K562 (cell line): Measurements from ENCODE around the gene PHF21B. TPM values are rescaled to one million over a fixed set of nuclear protein-coding genes. Genes with fewer than 3 reads are reported as not detected.
"Not testable (repeated sequence)": the region's sequence is repeated elsewhere in the genome, so short reads cannot be mapped to it uniquely, and the experiment has no call there.

Experiments used
- ATAC-seq: fragments of 200-7000 bp; cut with Tn5 transposase; 3 replicates; pipeline ENCODE4 v1.9.1; 2020; ENCODE audit warnings: moderate library complexity
- BruUV-seq: library from RNA; stranded (reverse); fragments of 400-500 nt; replicated peaks from 2 replicates; lab custom pipeline; 2021; lab: Mats Ljungman, UMichigan
- CTCF ChIA-PET: fragments of 300-600 bp; formaldehyde crosslinking; extraction: SDS; loops from one replicate; lab custom pipeline; 2021; ENCODE audit warnings: low intra/inter-chr PET ratio; lab: Yijun Ruan, JAX
- POLR2A ChIA-PET: fragments of 300-600, 350-650 bp; sonication (Branson Sonifier 250); formaldehyde crosslinking; extraction: SDS; loops from one replicate; lab custom pipeline; 2021; ENCODE audit warnings: antibody characterized with exemption, inconsistent platforms; lab: Yijun Ruan, JAX
- DNase-seq, 4 experiments: peaks; one replicate each; pipeline versions ENCODE4 v3.0.0 to v3.0.0-alpha.2; 2011 to 2018; ENCODE audit warnings: low spot score in 3 of 4, mixed read lengths in 3 of 4; ENCODE audit errors: extremely low read depth in 1 of 4
- FAIRE-seq: peaks from 2 replicates; lab custom pipeline; 2011; peaks lifted over from hg19 to GRCh38; lab: Jason Lieb, UNC
- H2AFZ ChIP-seq: 2 replicates; pipeline ENCODE4 v1.6.0; 2011; ENCODE audit warnings: low read depth, low read length, control low read depth, inconsistent platforms
- H3K27ac ChIP-seq: fragments of 200-600 bp; 3 replicates; pipeline ENCODE4 v1.8.0; 2011; ENCODE audit warnings: low read depth, mild to moderate bottlenecking, control low read depth, inconsistent platforms, low read length, moderate library complexity, mixed read lengths; ENCODE audit errors: extremely low read depth
- H3K27me3 ChIP-seq, 2 experiments: fragments of 300-600 bp in 1 of 2; 2 replicates in 1 of 2; 3 replicates in 1 of 2; pipeline versions ENCODE4 v1.6.0 to v1.8.0; 2011; ENCODE audit warnings: inconsistent platforms in 2 of 2, low read length in 2 of 2, mild to moderate bottlenecking in 1 of 2, mixed read lengths in 1 of 2, moderate library complexity in 1 of 2; ENCODE audit not compliant: control insufficient read depth in 2 of 2, insufficient read depth in 2 of 2
- H3K36me3 ChIP-seq: fragments of 300-600 bp; 3 replicates; pipeline ENCODE4 v1.8.0; 2011; ENCODE audit warnings: mild to moderate bottlenecking, low read length, inconsistent platforms; ENCODE audit not compliant: control insufficient read depth, insufficient read depth
- H3K4me1 ChIP-seq, 2 experiments: fragments of 200-600 bp in 1 of 2; replicated peaks in 1 of 2; 2 replicates in 1 of 2; 3 replicates in 1 of 2; pipeline versions ENCODE4 v1.5.1 to v1.8.0; 2011; ENCODE audit warnings: inconsistent platforms in 2 of 2, low read length in 2 of 2, mild to moderate bottlenecking in 1 of 2, mixed read lengths in 1 of 2, moderate library complexity in 1 of 2; ENCODE audit not compliant: control insufficient read depth in 2 of 2, insufficient read depth in 2 of 2
- H3K4me2 ChIP-seq: 2 replicates; pipeline ENCODE4 v1.6.1; 2011; ENCODE audit warnings: low read length, control low read depth, inconsistent platforms, mixed read lengths; ENCODE audit not compliant: insufficient read depth
- H3K4me3 ChIP-seq: fragments of 200-600 bp; sonication (generic), shearing (Covaris generic); 2 replicates; pipeline ENCODE4 v1.5.1; 2016; ENCODE audit warnings: control low read depth, inconsistent platforms
- H3K79me2 ChIP-seq: fragments of 200-600 bp; 3 replicates; pipeline ENCODE4 v1.8.0; 2011; ENCODE audit warnings: low read length, inconsistent platforms; ENCODE audit not compliant: control insufficient read depth, insufficient read depth
- H3K9ac ChIP-seq, 2 experiments: 2 replicates each; pipeline versions ENCODE4 v1.6.0 to v1.6.1; 2011; ENCODE audit warnings: low read depth in 2 of 2, low read length in 2 of 2, control low read depth in 1 of 2, inconsistent platforms in 1 of 2, mild to moderate bottlenecking in 1 of 2, mixed read lengths in 1 of 2; ENCODE audit not compliant: insufficient read depth in 1 of 2
- H3K9me1 ChIP-seq: one replicate; pipeline ENCODE4 v1.6.0; 2011; ENCODE audit warnings: inconsistent platforms, mild to moderate bottlenecking, low read length, moderate library complexity; ENCODE audit not compliant: control insufficient read depth, insufficient read depth
- H3K9me3 ChIP-seq: replicated peaks from 2 replicates; pipeline ENCODE4 v1.5.1; 2011; ENCODE audit warnings: low read depth, low read length, inconsistent platforms; ENCODE audit not compliant: control insufficient read depth, insufficient read depth
- H4K20me1 ChIP-seq: replicated peaks from 2 replicates; pipeline ENCODE4 v1.6.1; 2011; ENCODE audit warnings: low read length, inconsistent platforms, mixed read lengths; ENCODE audit not compliant: control insufficient read depth, insufficient read depth
- HDGF ChIP-seq: fragments of 450-650 bp; IDR thresholded peaks from 2 replicates; pipeline ENCODE4 v1.6.1; 2016
- HNRNPH1 ChIP-seq: fragments of 200-400 bp; formaldehyde crosslinking; optimal IDR thresholded peaks from 2 replicates; pipeline ENCODE3; 2017; ENCODE audit warnings: low read depth, mild to moderate bottlenecking, low read length, moderate library complexity
- HNRNPLL ChIP-seq: fragments of 200-400 bp; formaldehyde crosslinking; IDR thresholded peaks from 2 replicates; pipeline ENCODE4 v1.6.1; 2017; ENCODE audit warnings: low read length, low read depth, mild to moderate bottlenecking; ENCODE audit not compliant: poor library complexity, severe bottlenecking
- MBD2 ChIP-seq: sonication (generic); IDR thresholded peaks from 2 replicates; pipeline ENCODE4 v1.6.1; 2016; ENCODE audit warnings: low read depth, borderline replicate concordance
- MCM2 ChIP-seq: fragments of 450-650 bp; IDR thresholded peaks from 2 replicates; pipeline ENCODE4 v1.6.1; 2017; ENCODE audit warnings: low read depth, mild to moderate bottlenecking
- MIER1 ChIP-seq: fragments of 450-650 bp; IDR thresholded peaks from 2 replicates; pipeline ENCODE4 v1.6.1; 2016; ENCODE audit warnings: antibody characterized with exemption, mild to moderate bottlenecking, low read depth
- OTX1 ChIP-seq: fragments of 450-650 bp; formaldehyde crosslinking; IDR thresholded peaks from 2 replicates; pipeline ENCODE4 v1.4.0; 2022; ENCODE audit warnings: mild to moderate bottlenecking
- RFX7 ChIP-seq: fragments of 250-450 bp; sonication (Bioruptor Pico); IDR thresholded peaks from 2 replicates; pipeline ENCODE4 v1.5.1; 2021; ENCODE audit warnings: mild to moderate bottlenecking
- TFAP4 ChIP-seq: sonication (generic); formaldehyde crosslinking; IDR thresholded peaks from 2 replicates; pipeline ENCODE4 v1.8.0; 2022; ENCODE audit warnings: missing genetic modification reagents, mild to moderate bottlenecking, moderate library complexity, borderline replicate concordance
- TOE1 ChIP-seq, 2 experiments: fragments of 450-650 bp in 1 of 2; sonication (generic) in 1 of 2; formaldehyde crosslinking in 1 of 2; IDR thresholded peaks; 2 replicates each; pipeline versions ENCODE4 v1.7.1 to v1.8.0; 2016 to 2022; ENCODE audit warnings: borderline replicate concordance in 2 of 2, mild to moderate bottlenecking in 2 of 2, antibody characterized with exemption in 1 of 2, inconsistent platforms in 1 of 2, low read depth in 1 of 2, missing genetic modification reagents in 1 of 2, moderate library complexity in 1 of 2
- ZNF224 ChIP-seq: sonication (generic); formaldehyde crosslinking; IDR thresholded peaks from 2 replicates; pipeline ENCODE4 v1.8.0; 2022; ENCODE audit warnings: mild to moderate bottlenecking, missing genetic modification reagents
- WGBS: fragments of 100-300 bp; shearing (Covaris generic); methylation state at CpG from one replicate; pipeline ENCODE4 v1.1.6; 2016; ENCODE audit warnings: low coverage, mixed read lengths; ENCODE audit not compliant: insufficient coverage; ENCODE audit errors: missing lambda C conversion rate; 5-methylcytosine and 5-hydroxymethylcytosine counted together
- in situ Hi-C: fragments of 300-500 bp; cut with MboI; formaldehyde crosslinking; loops from 4 replicates; pipeline ENCODE4 v1.15.0; 2018; ENCODE audit warnings: inconsistent platforms, mixed read lengths
- intact Hi-C: fragments of 100-400 bp; cut with micrococcal nuclease; formaldehyde crosslinking; loops from 2 replicates; pipeline ENCODE4 v1.14.2; 2022
- polyA plus RNA-seq, 8 experiments: library from polyadenylated mRNA; depleted of rRNA in 4 of 8; stranded (reverse) in 5 of 8; unstranded in 3 of 8; fragments of >200 nt; fragmentation: Nextera tagmentation in 2 of 8; fragmentation: Illumina TruSeq in 1 of 8; extraction: Ambion mirVana in 2 of 8; extraction: Trizol in 1 of 8; gene quantifications; 2 replicates each; pipeline versions ENCODE4 v1.2.1 to v1.2.3, GENCODE V29; 2011 to 2014; ENCODE audit warnings: inconsistent platforms in 1 of 8, missing spikeins in 1 of 8
- total RNA-seq, 7 experiments: library from RNA; depleted of rRNA in 6 of 7; stranded (reverse); fragments of >200 nt in 6 of 7; fragmentation: Illumina TruSeq in 2 of 7; extraction: Trizol in 2 of 7; gene quantifications; 2 replicates each; pipeline versions ENCODE4 v1.2.1 to v1.2.3, GENCODE V29; 2011 to 2021; ENCODE audit warnings: low replicate concordance in 1 of 7
- TF ChIP-seq, protein P1 (sequence below): sonication (generic); formaldehyde crosslinking; IDR thresholded peaks from 2 replicates; pipeline ENCODE4 v1.8.0; 2022; ENCODE audit warnings: mild to moderate bottlenecking, missing genetic modification reagents, borderline replicate concordance

Gene PHF21B
- total and polyA plus RNA-seq, 9 of the 15 experiments (the other 6 are each of a cell fraction or from before 2014, with no cell fraction given), result 0.04 TPM; not detected in 8

- DNase-seq (no peak), ATAC-seq (no peak), FAIRE-seq (no peak)
- Histone ChIP-seq H3K4me2 (no peak overlapping the region), H3K9ac (no peak overlapping the region), H2AFZ (no peak overlapping the region), H4K20me1 (no peaks in the 10 kb centered on the region), H3K9me1 (no peaks in the 10 kb centered on the region), H3K9me3 (no peaks in the 10 kb centered on the region), H3K36me3 (no peaks in the 10 kb centered on the region), H3K27ac (no peak overlapping the region), H3K4me3 (no peak overlapping the region), H3K4me1 (no peaks in the 10 kb centered on the region), H3K79me2 (no peaks in the 10 kb centered on the region), H3K27me3 (peaks cover 3 to 37% of the 10 kb centered on the region in 2 experiments; a peak in 3 of 5 replicates)
- intact Hi-C loops, result no loop called here
- BruUV-seq, result no TSS peak
- ChIA-PET CTCF (no interaction called here), POLR2A (no interaction called here)
- 0% methylated on average over 12 of the region's 18 CpGs for WGBS
- no peak for TF ChIP-seq TOE1 (IDR thresholded peaks at IDR 0.05; ENCODE audit: borderline replicate concordance)
- no peak for TF ChIP-seq TOE1 (CRISPR knock-in tag; IDR thresholded peaks at IDR 0.05; ENCODE audit: borderline replicate concordance, low read depth)
- TF ChIP-seq, protein P1, sequence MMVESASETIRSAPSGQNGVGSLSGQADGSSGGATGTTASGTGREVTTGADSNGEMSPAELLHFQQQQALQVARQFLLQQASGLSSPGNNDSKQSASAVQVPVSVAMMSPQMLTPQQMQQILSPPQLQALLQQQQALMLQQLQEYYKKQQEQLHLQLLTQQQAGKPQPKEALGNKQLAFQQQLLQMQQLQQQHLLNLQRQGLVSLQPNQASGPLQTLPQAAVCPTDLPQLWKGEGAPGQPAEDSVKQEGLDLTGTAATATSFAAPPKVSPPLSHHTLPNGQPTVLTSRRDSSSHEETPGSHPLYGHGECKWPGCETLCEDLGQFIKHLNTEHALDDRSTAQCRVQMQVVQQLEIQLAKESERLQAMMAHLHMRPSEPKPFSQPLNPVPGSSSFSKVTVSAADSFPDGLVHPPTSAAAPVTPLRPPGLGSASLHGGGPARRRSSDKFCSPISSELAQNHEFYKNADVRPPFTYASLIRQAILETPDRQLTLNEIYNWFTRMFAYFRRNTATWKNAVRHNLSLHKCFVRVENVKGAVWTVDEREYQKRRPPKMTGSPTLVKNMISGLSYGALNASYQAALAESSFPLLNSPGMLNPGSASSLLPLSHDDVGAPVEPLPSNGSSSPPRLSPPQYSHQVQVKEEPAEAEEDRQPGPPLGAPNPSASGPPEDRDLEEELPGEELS (CRISPR knock-in tag), result no peak
- TF ChIP-seq HNRNPLL, result no peak
- TF ChIP-seq TFAP4 (CRISPR knock-in tag), result no peak
- TF ChIP-seq MBD2, result no peak
- TF ChIP-seq ZNF224, result no peak
- no peak for TF ChIP-seq MCM2
- no peak for TF ChIP-seq HNRNPH1
- TF ChIP-seq OTX1 (CRISPR knock-in tag), result no peak
- TF ChIP-seq RFX7 (CRISPR knock-in tag), result no peak
- no peak for TF ChIP-seq MIER1
- no peak for TF ChIP-seq HDGF
- in situ Hi-C loops, result no loop called here
Observed at GRCh38 chr22:44962741-44963454, 46.9 kb downstream of the PHF21B start.

- H3K4me2 ChIP-seq, H3K4me3 ChIP-seq, H4K20me1 ChIP-seq, H2AFZ ChIP-seq, ATAC-seq, DNase-seq, H3K36me3 ChIP-seq, H3K9me3 ChIP-seq, H3K9me1 ChIP-seq, BruUV-seq, POLR2A ChIA-PET, H3K4me1 ChIP-seq, H3K27ac ChIP-seq, FAIRE-seq, intact Hi-C loops, H3K9ac ChIP-seq, H3K79me2 ChIP-seq, CTCF ChIA-PET, in situ Hi-C loops: not testable (repeated sequence)
- H3K27me3 ChIP-seq, result peaks cover 3 to 43% of the 10 kb centered on the region in 2 experiments; a peak in 4 of 5 replicates
- 3% methylated on average over 7 of the region's 7 CpGs for WGBS
Observed at GRCh38 chr22:44961682-44962081, 48.1 kb downstream of the PHF21B start.
